Stimulated activated CD8-positive, alpha-beta memory T cell treated with anti-CD3 and anti-CD28 coated beads, Interleukin-4, amount 100 ng/mL, for 1 hour (primary cell): Measurements from ENCODE around the gene CDH2.

Source experiments
- DNase-seq, 2 donors: peaks; one replicate each; pipeline ENCODE4 v3.0.0-alpha.2; 2020; ENCODE audit warnings: low read depth in 2 of 2, low spot score in 1 of 2

Gene CDH2

GRCh38 chr18:28003451-28003850 lies 173.5 kb downstream of the CDH2 start:
- DNase-seq, result no peak

GRCh38 chr18:28002841-28003240 lies 174.1 kb downstream of the CDH2 start:
- DNase-seq, result no peak

GRCh38 chr18:27996801-27997272 lies 180.1 kb downstream of the CDH2 start:
- no peak for DNase-seq

- no peak for DNase-seq
These were observed 181.0 kb downstream of the CDH2 start for GRCh38 chr18:27995770-27996502.

- DNase-seq, result no peak
These were observed 182.4 kb downstream of the CDH2 start for GRCh38 chr18:27994571-27994970.

GRCh38 chr18:27991391-27991790 lies 185.5 kb downstream of the CDH2 start:
- DNase-seq, result no peak

- no peak for DNase-seq
These were observed 191.1 kb downstream of the CDH2 start for GRCh38 chr18:27985832-27986231.

- DNase-seq, result no peak
These were observed 193.2 kb downstream of the CDH2 start for GRCh38 chr18:27983780-27984179.

GRCh38 chr18:27976806-27977408 lies 200.0 kb downstream of the CDH2 start:
- DNase-seq, result no peak

GRCh38 chr18:27970321-27970720 lies 206.6 kb downstream of the CDH2 start:
- no peak for DNase-seq

GRCh38 chr18:27969206-27969605 lies 207.7 kb downstream of the CDH2 start:
- DNase-seq, result no peak

GRCh38 chr18:27967913-27968824 lies 208.8 kb downstream of the CDH2 start:
- DNase-seq, result no peak

GRCh38 chr18:27966881-27967280 lies 210.0 kb downstream of the CDH2 start:
- no peak for DNase-seq

- no peak for DNase-seq
These were observed 212.1 kb downstream of the CDH2 start for GRCh38 chr18:27964811-27965210.

- DNase-seq, result no peak
These were observed 217.8 kb downstream of the CDH2 start for GRCh38 chr18:27959101-27959500.

- DNase-seq, result no peak
These were observed 220.8 kb downstream of the CDH2 start for GRCh38 chr18:27956001-27956640.

- DNase-seq, result no peak
These were observed 222.7 kb downstream of the CDH2 start for GRCh38 chr18:27954226-27954625.

GRCh38 chr18:27952741-27953140 lies 224.2 kb downstream of the CDH2 start:
- DNase-seq, result no peak

GRCh38 chr18:27950648-27951228 lies 226.2 kb downstream of the CDH2 start:
- DNase-seq, result no peak

- DNase-seq, result no peak
These were observed 227.9 kb downstream of the CDH2 start for GRCh38 chr18:27948986-27949385.

- no peak for DNase-seq
These were observed 234.2 kb downstream of the CDH2 start for GRCh38 chr18:27942706-27943105.
